ENCODE results near the gene PSMF1. TPM values are rescaled to one million over a fixed set of nuclear protein-coding genes. Genes with fewer than 3 reads are reported as not detected.
A peak's percentile ranks its signal among the peaks of the same experiment; 100 is the strongest.

PSMF1 gene
- total and polyA plus RNA-seq, 2 of the 13 experiments (the other 11 are each of a cell fraction or from before 2014, with no cell fraction given) = 82.5 to 86.0 TPM

DNA sequence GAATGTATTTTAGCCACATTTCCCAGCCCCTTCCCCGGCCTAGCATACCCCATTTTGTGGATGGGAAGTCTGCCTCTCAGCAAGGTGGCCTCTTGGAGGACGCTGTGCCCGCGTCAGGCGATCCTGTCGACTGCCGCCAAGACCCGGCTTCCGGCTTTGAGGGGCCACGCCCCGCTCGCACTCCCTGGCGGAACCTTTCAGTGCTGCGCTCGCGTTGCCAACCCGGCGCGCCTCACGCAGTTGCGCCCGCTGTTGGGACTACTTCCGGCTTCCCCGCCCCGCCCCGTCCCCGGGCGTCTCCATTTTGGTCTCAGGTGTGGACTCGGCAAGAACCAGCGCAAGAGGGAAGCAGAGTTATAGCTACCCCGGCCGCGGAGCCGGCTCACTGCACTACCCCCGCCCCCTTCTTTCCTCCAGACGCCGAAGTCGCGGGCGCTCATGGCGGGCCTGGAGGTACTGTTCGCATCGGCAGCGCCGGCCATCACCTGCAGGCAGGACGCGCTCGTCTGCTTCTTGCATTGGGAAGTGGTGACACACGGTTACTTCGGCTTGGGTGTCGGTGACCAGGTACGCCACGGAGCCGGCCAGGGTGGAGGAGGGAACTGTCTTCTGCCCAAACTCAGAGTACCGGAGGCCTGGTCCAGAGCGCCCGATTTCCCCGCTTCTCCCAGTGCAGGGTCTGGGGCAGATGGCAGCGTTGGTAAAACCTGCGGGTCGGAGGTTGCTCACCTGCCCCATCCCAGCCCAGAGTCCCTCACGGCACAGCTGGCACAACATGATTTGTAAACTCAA lies at the start of gene PSMF1 (continued):
- TF ChIP-seq THYN1 (CRISPR knock-in tag; IDR thresholded peaks at IDR 0.05; ENCODE audit: borderline replicate concordance, low read depth) (no peak), ZNF17 (CRISPR knock-in tag; IDR thresholded peaks at IDR 0.05) (0 out of 2 replicates have a peak, but pooled peaks have one; percentile 67), GLI4 (CRISPR knock-in tag; IDR thresholded peaks at IDR 0.05; ENCODE audit: borderline replicate concordance) (0 out of 2 replicates have a peak, but pooled peaks have one; percentile 59), AKAP8 (CRISPR knock-in tag; IDR thresholded peaks at IDR 0.05) (0 out of 2 replicates have a peak, but pooled peaks have one; percentile 24), CBX2 (IDR thresholded peaks at IDR 0.05; ENCODE audit: low read depth, low read length) (no peak), CBX2 (CRISPR knock-in tag; IDR thresholded peaks at IDR 0.05; ENCODE audit: low read depth) (peak; percentile 95), ARHGAP35 (CRISPR knock-in tag; IDR thresholded peaks at IDR 0.05; ENCODE audit: borderline replicate concordance) (no peak; the same call in 1 of the 2 replicates), ZNF329 (CRISPR knock-in tag; IDR thresholded peaks at IDR 0.05; ENCODE audit: low read depth) (peak; percentile 92), NONO (IDR thresholded peaks at IDR 0.05) (no peak), NONO (CRISPR knock-in tag; conservative IDR thresholded peaks at IDR 0.05) (peak; percentile 100), MTA3 (CRISPR knock-in tag; IDR thresholded peaks at IDR 0.05) (no peak), PLRG1 (conservative IDR thresholded peaks at IDR 0.05) (no peak), ZNF589 (CRISPR knock-in tag; conservative IDR thresholded peaks at IDR 0.05) (peak; percentile 83; the same call in 1 of the 2 replicates), ZNF432 (CRISPR knock-in tag; IDR thresholded peaks at IDR 0.05; ENCODE audit: borderline replicate concordance) (no peak; the same call in 1 of the 2 replicates), CEBPG (CRISPR knock-in tag; IDR thresholded peaks at IDR 0.05) (peak; percentile 68), ZNF773 (CRISPR knock-in tag; IDR thresholded peaks at IDR 0.05; ENCODE audit: borderline replicate concordance) (peak; percentile 96)
- TF ChIP-seq, protein P1, sequence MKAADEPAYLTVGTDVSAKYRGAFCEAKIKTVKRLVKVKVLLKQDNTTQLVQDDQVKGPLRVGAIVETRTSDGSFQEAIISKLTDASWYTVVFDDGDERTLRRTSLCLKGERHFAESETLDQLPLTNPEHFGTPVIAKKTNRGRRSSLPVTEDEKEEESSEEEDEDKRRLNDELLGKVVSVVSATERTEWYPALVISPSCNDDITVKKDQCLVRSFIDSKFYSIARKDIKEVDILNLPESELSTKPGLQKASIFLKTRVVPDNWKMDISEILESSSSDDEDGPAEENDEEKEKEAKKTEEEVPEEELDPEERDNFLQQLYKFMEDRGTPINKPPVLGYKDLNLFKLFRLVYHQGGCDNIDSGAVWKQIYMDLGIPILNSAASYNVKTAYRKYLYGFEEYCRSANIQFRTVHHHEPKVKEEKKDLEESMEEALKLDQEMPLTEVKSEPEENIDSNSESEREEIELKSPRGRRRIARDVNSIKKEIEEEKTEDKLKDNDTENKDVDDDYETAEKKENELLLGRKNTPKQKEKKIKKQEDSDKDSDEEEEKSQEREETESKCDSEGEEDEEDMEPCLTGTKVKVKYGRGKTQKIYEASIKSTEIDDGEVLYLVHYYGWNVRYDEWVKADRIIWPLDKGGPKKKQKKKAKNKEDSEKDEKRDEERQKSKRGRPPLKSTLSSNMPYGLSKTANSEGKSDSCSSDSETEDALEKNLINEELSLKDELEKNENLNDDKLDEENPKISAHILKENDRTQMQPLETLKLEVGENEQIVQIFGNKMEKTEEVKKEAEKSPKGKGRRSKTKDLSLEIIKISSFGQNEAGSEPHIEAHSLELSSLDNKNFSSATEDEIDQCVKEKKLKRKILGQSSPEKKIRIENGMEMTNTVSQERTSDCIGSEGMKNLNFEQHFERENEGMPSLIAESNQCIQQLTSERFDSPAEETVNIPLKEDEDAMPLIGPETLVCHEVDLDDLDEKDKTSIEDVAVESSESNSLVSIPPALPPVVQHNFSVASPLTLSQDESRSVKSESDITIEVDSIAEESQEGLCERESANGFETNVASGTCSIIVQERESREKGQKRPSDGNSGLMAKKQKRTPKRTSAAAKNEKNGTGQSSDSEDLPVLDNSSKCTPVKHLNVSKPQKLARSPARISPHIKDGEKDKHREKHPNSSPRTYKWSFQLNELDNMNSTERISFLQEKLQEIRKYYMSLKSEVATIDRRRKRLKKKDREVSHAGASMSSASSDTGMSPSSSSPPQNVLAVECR (CRISPR knock-in tag; IDR thresholded peaks at IDR 0.05; ENCODE audit: borderline replicate concordance) = peak; percentile 99
- TF ChIP-seq, protein P2, sequence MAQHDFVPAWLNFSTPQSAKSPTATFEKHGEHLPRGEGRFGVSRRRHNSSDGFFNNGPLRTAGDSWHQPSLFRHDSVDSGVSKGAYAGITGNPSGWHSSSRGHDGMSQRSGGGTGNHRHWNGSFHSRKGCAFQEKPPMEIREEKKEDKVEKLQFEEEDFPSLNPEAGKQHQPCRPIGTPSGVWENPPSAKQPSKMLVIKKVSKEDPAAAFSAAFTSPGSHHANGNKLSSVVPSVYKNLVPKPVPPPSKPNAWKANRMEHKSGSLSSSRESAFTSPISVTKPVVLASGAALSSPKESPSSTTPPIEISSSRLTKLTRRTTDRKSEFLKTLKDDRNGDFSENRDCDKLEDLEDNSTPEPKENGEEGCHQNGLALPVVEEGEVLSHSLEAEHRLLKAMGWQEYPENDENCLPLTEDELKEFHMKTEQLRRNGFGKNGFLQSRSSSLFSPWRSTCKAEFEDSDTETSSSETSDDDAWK (CRISPR knock-in tag; IDR thresholded peaks at IDR 0.05) = no peak
- TF ChIP-seq, protein P3, sequence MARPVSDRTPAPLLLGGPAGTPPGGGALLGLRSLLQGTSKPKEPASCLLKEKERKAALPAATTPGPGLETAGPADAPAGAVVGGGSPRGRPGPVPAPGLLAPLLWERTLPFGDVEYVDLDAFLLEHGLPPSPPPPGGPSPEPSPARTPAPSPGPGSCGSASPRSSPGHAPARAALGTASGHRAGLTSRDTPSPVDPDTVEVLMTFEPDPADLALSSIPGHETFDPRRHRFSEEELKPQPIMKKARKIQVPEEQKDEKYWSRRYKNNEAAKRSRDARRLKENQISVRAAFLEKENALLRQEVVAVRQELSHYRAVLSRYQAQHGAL (CRISPR knock-in tag; IDR thresholded peaks at IDR 0.05; ENCODE audit: not compliant biosample characterization) = peak; percentile 95
